CD14-positive monocyte (primary cell): Measurements from ENCODE around the gene IFNG. TPM values are rescaled to one million over a fixed set of nuclear protein-coding genes. Genes with fewer than 3 reads are reported as not detected.

Experiments
- DNase-seq, 3 donors: peaks; one replicate each; pipeline ENCODE4 v3.0.0-alpha.2; 2011 to 2022
- H2AFZ ChIP-seq: 2 replicates; pipeline ENCODE4 v1.6.0; 2012; ENCODE audit warnings: mild to moderate bottlenecking, low read depth, low read length, inconsistent platforms; ENCODE audit not compliant: insufficient read depth, poor library complexity, severe bottlenecking
- H3K27ac ChIP-seq, 2 donors: 1 replicate in 1 of 2; 2 replicates in 1 of 2; pipeline ENCODE4 v1.5.1; 2012 to 2013; ENCODE audit warnings: low read length in 2 of 2, control low read depth in 1 of 2, inconsistent platforms in 1 of 2, low read depth in 1 of 2, mild to moderate bottlenecking in 1 of 2
- H3K27me3 ChIP-seq, 2 donors: one replicate each; pipeline versions ENCODE4 v1.6.0 to v1.6.1; 2011 to 2013; ENCODE audit warnings: low read length in 2 of 2; ENCODE audit not compliant: control insufficient read depth in 2 of 2, insufficient read depth in 2 of 2
- H3K36me3 ChIP-seq, 2 donors: replicated peaks in 1 of 2; 1 replicate in 1 of 2; 2 replicates in 1 of 2; pipeline versions ENCODE4 v1.5.1 to v1.6.1; 2012 to 2013; ENCODE audit warnings: low read length in 2 of 2, control low read depth in 1 of 2, inconsistent platforms in 1 of 2, mild to moderate bottlenecking in 1 of 2; ENCODE audit not compliant: insufficient read depth in 2 of 2, control insufficient read depth in 1 of 2
- H3K4me1 ChIP-seq, 2 donors: 1 replicate in 1 of 2; 2 replicates in 1 of 2; pipeline versions ENCODE4 v1.5.1 to v1.6.1; 2012 to 2013; ENCODE audit warnings: low read length in 2 of 2, control low read depth in 1 of 2, inconsistent platforms in 1 of 2, mild to moderate bottlenecking in 1 of 2, moderate library complexity in 1 of 2; ENCODE audit not compliant: insufficient read depth in 2 of 2, control insufficient read depth in 1 of 2
- H3K4me2 ChIP-seq: replicated peaks from 2 replicates; pipeline ENCODE3; 2012; ENCODE audit warnings: low read length, moderate library complexity, mild to moderate bottlenecking; ENCODE audit not compliant: poor library complexity, severe bottlenecking; ENCODE audit errors: extremely low read depth
- H3K4me3 ChIP-seq, 3 experiments: fragments of 200-600 bp in 1 of 3; sonication (generic) in 1 of 3; replicated peaks in 1 of 3; 1 replicate in 2 of 3; 2 replicates in 1 of 3; pipeline ENCODE4 v1.5.1; 2011 to 2013; ENCODE audit warnings: low read length in 3 of 3, mild to moderate bottlenecking in 3 of 3, control low read depth in 2 of 3, low read depth in 2 of 3, inconsistent platforms in 1 of 3, moderate library complexity in 1 of 3
- H3K79me2 ChIP-seq: 2 replicates; pipeline ENCODE4 v1.6.0; 2012; ENCODE audit warnings: mild to moderate bottlenecking, control low read depth, inconsistent platforms, low read length, moderate library complexity; ENCODE audit not compliant: insufficient read depth
- H3K9ac ChIP-seq: 2 replicates; pipeline ENCODE4 v1.6.0; 2017; ENCODE audit warnings: low read length, mild to moderate bottlenecking; ENCODE audit not compliant: insufficient read depth, poor library complexity, severe bottlenecking
- H3K9me3 ChIP-seq, 2 donors: replicated peaks in 1 of 2; 1 replicate in 1 of 2; 2 replicates in 1 of 2; pipeline versions ENCODE4 v1.5.1 to v1.6.1; 2012 to 2013; ENCODE audit warnings: low read length in 2 of 2, control low read depth in 1 of 2; ENCODE audit not compliant: control insufficient read depth in 1 of 2, insufficient read depth in 1 of 2
- H4K20me1 ChIP-seq: 2 replicates; pipeline ENCODE4 v1.6.0; 2012; ENCODE audit warnings: mild to moderate bottlenecking, low read length, control low read depth, moderate library complexity; ENCODE audit not compliant: insufficient read depth
- H3K27ac Mint-ChIP-seq, 7 donors: one replicate each; pipeline ENCODE4 v1.8.0; 2020; ENCODE audit warnings: mild to moderate bottlenecking in 7 of 7, mixed read lengths in 7 of 7, moderate library complexity in 6 of 7, inconsistent platforms in 2 of 7
- H3K27me3 Mint-ChIP-seq, 3 donors: one replicate each; pipeline ENCODE4 v1.8.0; 2021 to 2022; ENCODE audit warnings: low read depth in 3 of 3, mild to moderate bottlenecking in 3 of 3, mixed read lengths in 3 of 3, moderate library complexity in 3 of 3, inconsistent platforms in 1 of 3
- H3K36me3 Mint-ChIP-seq, 2 donors: one replicate each; pipeline ENCODE4 v1.8.0; 2020; ENCODE audit warnings: mixed read lengths in 2 of 2, inconsistent platforms in 1 of 2, mild to moderate bottlenecking in 1 of 2
- H3K4me1 Mint-ChIP-seq: one replicate; pipeline ENCODE4 v1.8.0; 2020; ENCODE audit warnings: mild to moderate bottlenecking, mixed read lengths
- H3K4me3 Mint-ChIP-seq, 2 donors: one replicate each; pipeline ENCODE4 v1.8.0; 2020; ENCODE audit warnings: mild to moderate bottlenecking in 2 of 2, mixed read lengths in 2 of 2, moderate library complexity in 1 of 2
- H3K9me3 Mint-ChIP-seq, 7 donors: one replicate each; pipeline ENCODE4 v1.8.0; 2020 to 2022; ENCODE audit warnings: mixed read lengths in 7 of 7, mild to moderate bottlenecking in 6 of 7, moderate library complexity in 6 of 7, inconsistent platforms in 2 of 7
- WGBS: methylation state at CpG from one replicate; pipeline ENCODE4 v1.1.5; 2013; ENCODE audit warnings: missing lambda C conversion rate; ENCODE audit not compliant: insufficient coverage; 5-methylcytosine and 5-hydroxymethylcytosine counted together
- intact Hi-C, 2 donors: fragments of 100-400 bp; cut with micrococcal nuclease; formaldehyde crosslinking; loops; one replicate each; pipeline versions ENCODE4 v1.15.0 to v1.15.1; 2023
- polyA plus RNA-seq, 3 donors: library from polyadenylated mRNA; depleted of rRNA in 1 of 3; unstranded in 2 of 3; stranded (reverse) in 1 of 3; fragments of 300-500 nt in 2 of 3; fragments of >200 nt in 1 of 3; fragmentation: Illumina TruSeq in 2 of 3; gene quantifications; 1 replicate in 2 of 3; 2 replicates in 1 of 3; pipeline ENCODE4 v1.2.3, GENCODE V29; 2012 to 2021
- TF ChIP-seq, protein P1 (sequence below): fragments of 200-600 bp; IDR thresholded peaks from one replicate; pipeline ENCODE4 v1.8.0; 2022; ENCODE audit warnings: antibody characterized with exemption, mild to moderate bottlenecking

The IFNG gene
- polyA plus RNA-seq, 3 donors, result not detected

DNA sequence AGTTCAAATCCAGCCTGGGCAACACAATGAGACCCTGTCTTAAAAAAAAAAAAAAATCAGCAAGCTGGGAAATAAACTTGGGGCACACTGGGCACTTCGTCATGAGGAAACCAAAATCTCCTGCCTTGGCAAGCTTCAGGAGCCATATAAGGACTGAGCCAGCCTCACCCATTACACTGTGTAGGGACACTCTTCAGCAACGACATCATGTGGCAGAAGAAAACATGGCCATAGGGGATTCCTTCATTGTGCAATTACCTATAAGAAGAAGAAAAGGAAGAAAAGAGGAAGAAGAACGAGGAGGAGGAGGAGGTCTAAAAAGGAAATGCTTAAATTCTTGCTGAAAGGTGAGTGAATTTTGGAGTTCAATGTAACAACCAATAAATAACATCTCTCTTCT lies 26.1 kb upstream of the IFNG start:
- no peak overlapping the region for H3K27ac ChIP-seq
- intact Hi-C loops, result no loop called here
- TF ChIP-seq, protein P1, sequence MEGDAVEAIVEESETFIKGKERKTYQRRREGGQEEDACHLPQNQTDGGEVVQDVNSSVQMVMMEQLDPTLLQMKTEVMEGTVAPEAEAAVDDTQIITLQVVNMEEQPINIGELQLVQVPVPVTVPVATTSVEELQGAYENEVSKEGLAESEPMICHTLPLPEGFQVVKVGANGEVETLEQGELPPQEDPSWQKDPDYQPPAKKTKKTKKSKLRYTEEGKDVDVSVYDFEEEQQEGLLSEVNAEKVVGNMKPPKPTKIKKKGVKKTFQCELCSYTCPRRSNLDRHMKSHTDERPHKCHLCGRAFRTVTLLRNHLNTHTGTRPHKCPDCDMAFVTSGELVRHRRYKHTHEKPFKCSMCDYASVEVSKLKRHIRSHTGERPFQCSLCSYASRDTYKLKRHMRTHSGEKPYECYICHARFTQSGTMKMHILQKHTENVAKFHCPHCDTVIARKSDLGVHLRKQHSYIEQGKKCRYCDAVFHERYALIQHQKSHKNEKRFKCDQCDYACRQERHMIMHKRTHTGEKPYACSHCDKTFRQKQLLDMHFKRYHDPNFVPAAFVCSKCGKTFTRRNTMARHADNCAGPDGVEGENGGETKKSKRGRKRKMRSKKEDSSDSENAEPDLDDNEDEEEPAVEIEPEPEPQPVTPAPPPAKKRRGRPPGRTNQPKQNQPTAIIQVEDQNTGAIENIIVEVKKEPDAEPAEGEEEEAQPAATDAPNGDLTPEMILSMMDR, result no peak
- no peaks in the 10 kb centered on the region for H3K36me3 ChIP-seq
- H3K4me3 Mint-ChIP-seq, result no peak overlapping the region
- H3K4me1 ChIP-seq, result no peaks in the 10 kb centered on the region
- H3K9me3 Mint-ChIP-seq, result peaks cover 0 to 7% (median 0%) of the 10 kb centered on the region in 7 donors
- no peaks in the 10 kb centered on the region for H3K27me3 ChIP-seq
- DNase-seq, result peak in 1 of 3 donors; percentile 9
- H3K4me1 Mint-ChIP-seq, result no peaks in the 10 kb centered on the region
- no peaks in the 10 kb centered on the region for H3K79me2 ChIP-seq
- H2AFZ ChIP-seq, result no peak overlapping the region
- no peaks in the 10 kb centered on the region for H3K9me3 ChIP-seq
- H3K27ac Mint-ChIP-seq, result no peak overlapping the region
- H4K20me1 ChIP-seq, result no peaks in the 10 kb centered on the region
- peaks cover 0 to 1% (median 1%) of the 10 kb centered on the region in 3 donors for H3K27me3 Mint-ChIP-seq
- H3K36me3 Mint-ChIP-seq, result no peaks in the 10 kb centered on the region
- H3K4me3 ChIP-seq, result no peak overlapping the region
- H3K4me2 ChIP-seq, result no peak overlapping the region
- H3K9ac ChIP-seq, result no peak overlapping the region
- WGBS, result 88% methylated on average over 1 of the region's 3 CpGs

DNA sequence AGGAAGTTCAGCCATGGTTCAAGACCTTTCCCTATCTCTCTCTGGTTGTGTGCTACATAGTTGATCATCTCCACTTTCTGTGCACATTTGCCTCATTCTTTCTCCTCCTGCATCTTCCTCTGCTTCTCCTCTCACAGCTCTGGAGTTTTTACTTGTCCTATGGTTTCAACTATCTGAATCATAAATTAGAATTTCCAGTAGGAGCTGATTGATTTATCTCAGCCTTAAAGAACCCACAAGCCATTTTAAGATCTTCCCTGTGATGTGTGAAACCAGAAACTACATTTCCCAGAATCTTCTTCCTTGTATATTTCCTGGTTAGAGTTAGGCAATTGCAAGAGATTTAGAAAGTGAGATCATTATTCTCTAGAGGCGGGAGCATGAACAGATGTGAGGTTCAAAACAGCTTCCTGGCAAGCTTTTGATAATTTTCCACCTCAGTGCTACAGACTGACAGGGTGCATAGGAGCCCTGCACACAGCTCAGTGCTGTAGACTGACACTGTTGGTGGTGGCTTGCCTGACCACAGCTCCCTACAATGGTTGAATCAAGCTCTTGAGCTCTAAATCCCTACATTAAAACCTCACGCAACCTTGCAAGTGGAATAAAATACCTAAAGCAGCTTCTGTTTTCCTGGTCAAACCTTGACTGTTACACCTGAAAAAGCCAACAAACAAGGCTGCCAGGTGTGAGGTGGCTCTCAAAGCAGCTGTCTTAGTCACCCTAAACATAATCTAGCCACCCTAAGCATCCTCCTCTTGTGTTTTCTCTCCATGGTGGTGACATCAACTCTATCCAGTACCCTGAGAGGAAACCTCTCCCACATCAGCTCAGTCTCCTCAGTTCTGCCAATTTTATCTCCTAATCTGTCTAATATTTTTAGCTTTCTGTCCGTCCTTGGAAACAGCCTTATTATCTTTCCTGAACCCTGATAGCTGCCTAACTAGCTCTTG lies 21.5 kb upstream of the IFNG start:
- Histone ChIP-seq H3K4me2 (no peak overlapping the region), H3K27me3 (no peaks in the 10 kb centered on the region), H3K36me3 (no peaks in the 10 kb centered on the region), H3K4me1 (no peaks in the 10 kb centered on the region), H3K9me3 (no peaks in the 10 kb centered on the region), H3K4me3 (no peak overlapping the region), H3K27ac (no peak overlapping the region), H3K79me2 (no peaks in the 10 kb centered on the region), H4K20me1 (no peaks in the 10 kb centered on the region), H2AFZ (no peak overlapping the region), H3K9ac (no peak overlapping the region)
- WGBS, result 88% methylated on average over 3 of the region's 3 CpGs
- no peaks in the 10 kb centered on the region for H3K36me3 Mint-ChIP-seq
- intact Hi-C loops, result no loop called here
- H3K27me3 Mint-ChIP-seq, result peaks cover 2 to 5% (median 4%) of the 10 kb centered on the region in 3 donors
- H3K4me1 Mint-ChIP-seq, result no peaks in the 10 kb centered on the region
- H3K4me3 Mint-ChIP-seq, result no peak overlapping the region
- TF ChIP-seq, protein P1, result no peak
- H3K9me3 Mint-ChIP-seq, result peaks cover 0 to 7% (median 0%) of the 10 kb centered on the region in 7 donors
- no peak for DNase-seq
- H3K27ac Mint-ChIP-seq, result no peak overlapping the region
